GM18508 (cell line): ENCODE data around the gene TAS2R16.

ENCODE experiments used
- ATAC-seq: cut with Tn5 transposase; IDR thresholded peaks from one replicate; pipeline ENCODE4 v1.9.1; 2021; ENCODE audit warnings: moderate number of reproducible peaks; ENCODE audit not compliant: insufficient read depth, unreplicated experiment

TAS2R16 gene, protein sequence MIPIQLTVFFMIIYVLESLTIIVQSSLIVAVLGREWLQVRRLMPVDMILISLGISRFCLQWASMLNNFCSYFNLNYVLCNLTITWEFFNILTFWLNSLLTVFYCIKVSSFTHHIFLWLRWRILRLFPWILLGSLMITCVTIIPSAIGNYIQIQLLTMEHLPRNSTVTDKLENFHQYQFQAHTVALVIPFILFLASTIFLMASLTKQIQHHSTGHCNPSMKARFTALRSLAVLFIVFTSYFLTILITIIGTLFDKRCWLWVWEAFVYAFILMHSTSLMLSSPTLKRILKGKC

DNA sequence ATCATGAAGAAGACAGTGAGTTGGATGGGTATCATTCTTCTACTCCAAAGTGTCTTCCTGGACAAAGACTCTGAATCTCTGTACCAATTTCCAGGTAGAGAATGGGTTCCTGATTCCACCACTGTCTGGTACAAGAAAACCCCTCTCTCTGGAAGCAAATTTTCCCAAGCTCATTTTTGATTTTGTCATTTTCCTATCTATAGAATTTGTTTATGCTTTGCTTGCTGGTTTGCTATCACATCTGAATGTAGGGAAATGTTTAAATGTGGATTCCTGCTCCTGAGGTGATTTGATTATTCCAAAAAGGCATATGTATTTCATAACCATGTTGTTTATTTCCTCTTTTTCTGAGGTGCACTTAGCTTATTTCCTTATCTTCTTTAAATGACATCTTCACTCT is at the start of gene TAS2R16:
Gene TAS2R16, minus strand, starts transcription at position 101 of the 400 bp plus-strand sequence. Its CDS starts 66 bp downstream, at position 35.
- no peak for ATAC-seq

DNA sequence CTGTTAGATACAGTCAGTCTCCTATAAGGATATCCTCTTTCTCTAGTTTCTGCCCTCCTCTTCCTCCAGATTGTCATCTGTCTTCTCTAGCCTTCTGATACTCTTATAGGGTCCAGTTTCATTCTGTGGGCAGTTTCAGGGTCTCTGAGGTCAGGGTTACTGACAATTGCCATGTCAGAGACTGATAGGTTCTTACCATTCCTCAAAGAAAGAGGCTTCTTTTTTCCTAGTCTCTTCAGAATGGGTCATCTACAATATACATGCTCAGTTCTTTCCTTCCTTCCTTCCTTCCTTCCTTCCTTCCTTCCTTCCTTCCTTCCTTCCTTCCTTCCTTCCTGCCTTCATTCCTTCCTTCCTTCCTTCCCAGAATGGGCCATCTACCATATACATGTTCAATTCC is 48.1 kb upstream of the TAS2R16 start:
- no peak for ATAC-seq

DNA sequence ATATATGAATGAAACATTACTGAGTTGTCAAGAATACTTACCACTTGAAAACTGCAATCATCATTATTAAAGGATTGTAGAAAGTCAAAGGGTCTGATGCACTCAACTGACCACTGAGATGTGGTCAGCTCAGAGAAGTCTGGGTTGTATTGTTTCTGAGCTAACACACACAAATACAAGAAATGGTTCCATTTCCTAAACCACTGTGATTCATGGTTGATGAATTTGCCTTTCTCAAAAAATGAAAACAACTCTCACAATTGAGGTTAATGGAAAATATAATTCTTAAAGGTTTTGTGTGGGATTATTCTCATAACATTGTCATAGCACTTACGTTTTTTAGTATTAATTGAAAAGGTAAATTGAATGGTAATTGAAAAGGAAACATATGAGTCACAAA is 45.6 kb upstream of the TAS2R16 start:
- no peak for ATAC-seq

DNA sequence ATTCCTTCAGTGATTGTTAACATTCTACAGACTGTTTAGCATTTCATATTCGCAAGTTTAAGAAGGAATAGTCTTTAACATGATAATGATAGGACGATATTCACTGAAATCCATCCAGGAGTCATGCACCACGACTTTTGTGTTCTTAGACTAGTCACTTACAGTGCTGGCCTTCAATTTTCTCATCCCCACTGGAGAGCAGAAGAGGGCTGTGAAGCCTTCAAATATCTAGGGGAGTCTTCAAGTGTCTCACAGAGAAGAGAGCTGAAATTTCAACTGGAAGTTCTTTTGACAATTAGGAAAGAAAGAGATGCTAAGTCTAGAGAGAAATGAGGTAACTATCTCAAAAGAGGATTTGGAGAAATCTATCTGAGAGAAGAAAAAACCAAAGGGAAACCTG is 43.8 kb upstream of the TAS2R16 start:
- ATAC-seq: no peak

DNA sequence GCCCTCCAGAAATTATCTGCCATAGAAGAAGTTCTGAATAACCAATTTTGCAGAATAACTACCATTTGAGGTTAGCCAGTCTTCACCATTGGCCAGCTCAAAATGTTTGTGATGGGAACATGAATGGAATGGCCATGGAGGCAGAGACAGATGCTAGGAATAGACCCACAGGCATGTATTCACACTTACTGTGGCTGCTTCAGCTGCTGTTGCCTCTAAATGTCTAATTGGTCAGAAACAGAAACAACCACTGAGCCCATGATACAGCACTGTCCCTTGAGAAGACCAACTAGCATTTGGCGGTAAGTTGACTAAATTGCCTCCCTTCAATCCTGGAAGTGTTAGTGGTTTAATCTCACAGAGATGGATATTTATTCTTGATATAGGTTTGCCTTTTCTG is 38.6 kb upstream of the TAS2R16 start:
- ATAC-seq: no peak

DNA sequence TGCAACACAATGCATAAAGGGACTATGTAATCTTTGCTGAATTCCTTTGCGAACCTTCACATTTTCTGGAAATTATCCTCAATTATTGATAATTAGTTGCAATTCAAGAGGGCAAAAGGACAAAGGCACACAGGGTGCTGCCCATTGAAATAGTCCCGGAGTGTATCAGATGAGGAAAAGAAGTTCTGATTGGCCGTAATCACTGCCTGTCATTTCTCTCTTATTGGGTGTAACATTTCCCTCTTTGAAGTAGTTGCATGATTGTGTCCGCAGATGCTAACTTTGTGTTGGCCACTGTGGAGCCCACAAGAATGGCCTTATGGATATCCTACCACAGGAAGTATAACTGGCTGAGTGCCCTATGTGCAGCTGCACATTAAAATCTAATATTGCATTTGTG is 35.1 kb upstream of the TAS2R16 start:
- no peak for ATAC-seq

DNA sequence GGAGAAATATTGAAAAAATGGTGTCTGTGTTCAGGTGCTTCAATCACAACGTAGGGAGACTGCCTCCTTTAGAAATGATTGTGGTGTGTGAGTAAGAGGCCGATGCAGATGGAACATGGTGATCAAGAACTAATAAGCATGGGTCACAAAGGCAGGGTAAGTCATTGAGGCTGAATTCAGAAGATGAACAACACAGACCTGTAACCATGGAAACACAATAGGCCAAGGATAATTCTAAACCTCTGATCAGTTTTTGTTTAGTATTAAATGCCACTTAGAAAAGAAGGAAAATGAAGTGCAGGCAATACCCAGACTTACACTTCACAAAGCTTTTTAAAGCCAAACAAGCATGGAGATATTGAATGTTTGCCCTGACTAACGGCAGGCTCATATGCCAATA is 32.8 kb upstream of the TAS2R16 start:
- ATAC-seq: no peak

DNA sequence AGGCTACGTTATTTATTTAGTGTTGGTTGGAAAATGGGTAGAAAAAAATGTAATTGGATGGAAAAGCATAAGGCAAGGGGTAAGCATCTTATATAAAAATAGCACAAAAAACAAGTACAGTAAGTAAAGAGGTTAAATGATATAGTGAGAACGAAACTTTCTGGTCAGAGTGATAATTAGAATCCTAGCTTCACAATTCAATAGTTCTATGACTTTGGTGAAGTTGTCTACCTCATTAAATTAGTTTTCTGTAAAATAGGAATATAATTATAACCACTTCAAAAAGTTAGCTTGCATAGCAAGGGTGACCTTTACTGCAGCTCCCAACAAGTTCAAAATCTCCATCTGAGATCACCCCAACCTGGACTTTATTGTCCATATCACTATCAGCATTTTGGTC is 30.8 kb upstream of the TAS2R16 start:
- no peak for ATAC-seq

DNA sequence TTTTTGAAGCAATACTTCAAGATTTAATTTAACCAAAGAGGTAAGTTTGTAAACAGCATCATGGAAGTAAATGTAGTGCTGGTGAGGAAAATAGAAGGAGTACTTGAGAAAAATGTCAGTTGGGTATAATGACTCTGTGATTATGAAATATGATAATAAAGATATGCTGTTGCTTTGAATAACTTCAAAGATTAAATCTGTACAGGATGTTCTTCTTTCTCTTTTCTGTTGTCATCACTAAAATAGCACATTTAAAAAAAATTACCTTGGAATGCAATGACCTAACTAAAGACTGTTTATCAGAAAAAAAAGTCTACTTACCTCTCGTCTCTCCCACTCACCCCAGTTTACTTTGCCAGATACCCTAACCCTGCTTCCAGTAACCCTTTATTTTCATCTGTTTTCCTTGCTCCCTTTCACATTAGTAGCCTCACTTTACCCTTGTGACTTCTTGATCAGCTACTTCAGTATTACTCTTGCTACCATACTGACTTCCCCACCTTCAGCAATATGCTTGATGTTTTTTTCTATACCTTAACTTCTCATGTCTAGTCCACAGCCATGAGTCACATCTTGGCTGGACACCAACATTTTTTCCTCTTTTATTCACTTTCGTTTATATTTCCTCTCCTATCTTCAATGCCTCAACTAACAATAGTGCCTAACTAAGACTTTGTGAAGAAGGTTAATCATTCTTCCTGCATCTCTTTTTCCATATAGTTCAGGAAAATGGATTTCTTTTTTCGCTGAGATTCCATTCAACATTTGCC is 29.7 kb upstream of the TAS2R16 start:
- no peak for ATAC-seq

DNA sequence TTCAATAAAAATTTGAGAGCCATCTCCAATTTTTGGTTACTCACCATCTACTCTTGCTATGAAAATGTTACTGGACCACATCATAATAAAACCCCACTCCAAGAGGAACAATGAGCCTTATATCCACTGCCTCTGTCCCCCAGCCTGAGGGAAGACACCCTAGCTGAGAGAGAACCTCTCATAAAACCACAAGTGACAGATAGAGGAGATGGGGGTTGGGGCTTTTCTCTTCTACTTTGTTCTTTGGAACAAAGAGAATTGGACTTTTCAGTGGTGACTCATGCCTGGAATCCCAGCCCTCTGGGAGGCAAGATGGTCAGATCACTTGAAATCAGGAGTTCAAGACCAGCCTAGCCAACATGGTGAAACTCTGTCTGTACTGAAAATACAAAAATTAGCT is 27.6 kb upstream of the TAS2R16 start:
- no peak for ATAC-seq

DNA sequence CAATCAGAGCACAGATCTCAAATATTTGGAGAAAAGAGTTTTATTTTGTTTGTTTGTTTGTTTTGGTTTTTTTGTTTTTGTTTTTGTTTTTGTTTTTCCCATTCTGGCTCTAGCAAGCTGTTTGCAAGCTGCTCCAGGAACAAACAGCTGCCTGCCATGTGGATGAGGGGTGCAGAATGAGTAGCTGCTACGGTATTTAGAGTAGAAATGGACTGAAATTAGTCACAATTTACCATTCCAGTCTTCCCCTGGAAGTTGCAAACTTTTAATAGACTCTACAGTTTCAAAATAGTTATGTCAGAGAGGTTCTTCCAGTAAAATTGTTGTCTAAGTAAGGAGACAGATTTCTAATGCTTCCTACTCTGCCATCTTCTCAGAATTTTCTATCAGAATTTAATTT is 27.1 kb upstream of the TAS2R16 start:
- ATAC-seq: no peak

DNA sequence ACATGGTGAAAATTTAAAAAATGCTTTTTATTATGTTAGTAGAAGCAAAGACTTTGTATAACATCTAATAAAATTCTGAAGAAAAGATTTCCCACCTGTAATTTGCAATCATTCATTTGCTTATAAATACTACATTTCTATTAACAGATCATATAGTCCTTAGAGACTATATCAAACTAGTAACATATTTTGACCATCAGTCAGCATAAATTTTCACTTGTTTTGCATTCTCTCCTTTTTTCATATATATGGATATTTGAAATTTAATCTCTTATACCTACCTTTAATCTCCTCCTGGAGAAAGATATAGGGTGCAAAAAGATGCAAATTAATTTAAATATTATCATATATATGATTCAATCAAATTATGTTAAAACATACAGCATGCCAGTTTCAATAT is 16.9 kb upstream of the TAS2R16 start:
- no peak for ATAC-seq

DNA sequence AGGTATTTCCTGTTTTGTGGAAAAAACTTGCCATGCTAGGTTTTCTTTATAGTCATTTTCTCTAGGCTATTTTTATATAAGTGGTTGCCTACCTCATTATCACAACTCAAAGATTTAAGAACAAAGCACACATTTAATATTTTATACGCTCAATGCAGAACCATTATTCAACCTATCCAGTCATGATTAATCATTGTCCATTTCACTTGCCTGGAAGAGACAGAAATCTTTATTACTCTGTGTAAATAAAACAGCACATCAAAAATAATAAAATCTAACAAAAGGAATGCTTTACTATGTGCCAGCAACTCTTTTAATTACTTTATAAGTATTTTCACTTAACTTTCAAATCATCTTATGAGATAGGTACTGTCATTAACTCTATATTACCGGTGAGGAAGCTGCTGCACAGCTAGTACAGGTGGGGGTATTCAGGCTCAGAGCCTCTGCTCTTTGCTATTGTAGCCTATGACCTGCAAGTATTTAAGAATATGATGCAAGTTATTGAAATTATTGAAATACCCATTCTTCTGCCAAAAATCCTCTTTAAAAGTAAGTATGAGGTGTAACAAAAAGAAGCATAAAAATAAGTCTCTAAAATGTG is 16.4 kb upstream of the TAS2R16 start:
- ATAC-seq: no peak

DNA sequence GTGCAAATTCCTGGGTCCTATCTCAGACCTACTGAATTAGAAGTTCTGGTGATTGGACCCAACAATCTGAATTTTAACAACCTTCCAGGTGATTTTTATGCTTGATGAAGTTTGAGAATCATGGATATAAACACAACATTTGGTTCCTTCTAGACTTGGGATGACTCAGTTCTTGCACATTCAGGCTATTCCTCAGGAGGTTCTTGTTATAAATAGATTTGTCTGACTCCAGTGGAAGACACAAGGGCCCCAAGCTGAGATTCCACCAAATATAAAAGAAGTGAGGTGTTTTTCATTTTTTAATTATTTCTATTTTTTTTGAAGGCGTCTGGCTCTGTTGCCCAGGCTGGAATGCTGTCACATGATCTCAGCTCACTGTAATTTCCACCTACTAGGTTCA is 9.4 kb upstream of the TAS2R16 start:
- ATAC-seq: no peak

DNA sequence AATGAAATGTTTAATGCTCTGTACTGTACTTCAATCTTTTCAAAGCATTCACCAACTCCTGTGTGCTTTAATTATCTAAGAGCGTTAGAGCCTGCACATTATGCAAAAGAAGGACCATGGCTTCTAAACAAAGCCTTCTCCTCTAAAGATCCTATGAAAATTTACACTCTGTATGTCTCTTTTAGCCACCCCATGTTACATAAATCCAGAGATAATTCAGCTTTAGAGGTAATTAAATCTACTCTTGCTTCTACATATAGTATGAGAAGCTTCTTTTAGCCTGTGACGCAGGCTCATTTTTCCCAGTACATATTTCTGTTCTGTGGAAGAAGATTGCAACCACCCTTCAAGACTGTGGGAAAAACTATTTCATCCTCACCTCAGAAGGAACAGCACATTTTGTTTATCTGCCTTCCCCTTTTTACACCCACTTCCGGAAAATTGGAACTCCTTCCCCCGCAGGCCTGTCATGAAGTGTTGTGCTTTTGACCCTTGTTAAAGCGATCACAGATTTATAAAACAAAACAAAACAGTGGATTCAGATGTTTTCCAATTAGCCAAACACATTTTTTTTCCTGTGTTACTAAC is 8.1 kb upstream of the TAS2R16 start:
- no peak for ATAC-seq

DNA sequence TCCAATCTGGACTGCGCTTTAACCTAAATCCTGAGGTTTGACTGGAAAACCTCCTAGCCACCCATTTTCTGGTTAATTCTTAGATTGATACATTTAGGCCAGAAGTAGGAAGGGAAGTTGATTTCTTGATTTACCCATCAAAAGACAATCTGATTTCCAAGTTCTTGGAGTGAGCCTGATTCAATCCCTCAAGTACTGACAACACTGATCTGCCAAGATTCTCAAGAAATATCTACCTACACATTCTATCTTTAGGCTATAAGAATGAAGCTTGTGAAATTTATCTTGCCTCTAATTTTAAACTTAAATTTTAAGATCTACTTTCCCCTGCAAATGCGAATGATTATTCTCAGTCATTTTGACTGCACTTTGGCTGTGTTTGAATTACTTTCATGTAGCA is 5.9 kb downstream of the TAS2R16 start:
- ATAC-seq: no peak

DNA sequence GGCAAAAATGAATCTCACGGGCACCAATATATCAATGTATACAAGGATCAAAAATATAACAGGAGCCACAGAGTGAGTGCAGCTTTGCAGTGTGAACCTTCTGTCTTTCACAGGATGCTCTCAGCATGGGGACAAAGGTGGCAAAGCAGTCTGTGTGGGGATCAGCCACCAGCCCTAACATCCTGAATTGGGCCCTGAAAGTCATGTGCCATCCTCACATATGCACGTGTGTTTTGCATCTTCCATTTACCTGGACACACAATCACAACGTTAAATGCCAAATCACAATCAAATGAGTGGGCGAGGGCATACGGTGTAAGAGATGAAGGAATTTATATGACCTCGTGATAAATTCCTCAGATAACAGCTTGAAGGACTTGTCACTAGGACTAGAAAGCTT is 6.5 kb downstream of the TAS2R16 start:
- ATAC-seq: no peak

DNA sequence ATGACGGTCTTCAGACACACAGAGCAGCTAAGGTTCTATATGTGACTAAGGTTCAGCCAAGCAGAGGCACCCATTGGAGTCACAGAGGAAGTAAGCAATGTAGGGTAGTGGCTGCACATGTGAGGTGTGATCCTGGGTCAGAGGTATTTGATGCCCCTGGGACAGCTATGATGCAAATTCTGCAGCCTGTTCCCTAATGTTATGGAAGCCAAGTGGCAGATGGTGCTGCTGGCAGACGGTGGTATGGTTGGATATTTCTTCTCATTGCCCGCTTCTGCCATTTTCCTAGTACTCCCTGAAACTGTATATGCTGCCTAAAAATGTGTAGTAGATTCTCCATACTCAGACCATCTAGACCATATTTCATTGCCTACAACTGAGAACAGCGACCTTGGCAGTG is 7.2 kb downstream of the TAS2R16 start:
- no peak for ATAC-seq

DNA sequence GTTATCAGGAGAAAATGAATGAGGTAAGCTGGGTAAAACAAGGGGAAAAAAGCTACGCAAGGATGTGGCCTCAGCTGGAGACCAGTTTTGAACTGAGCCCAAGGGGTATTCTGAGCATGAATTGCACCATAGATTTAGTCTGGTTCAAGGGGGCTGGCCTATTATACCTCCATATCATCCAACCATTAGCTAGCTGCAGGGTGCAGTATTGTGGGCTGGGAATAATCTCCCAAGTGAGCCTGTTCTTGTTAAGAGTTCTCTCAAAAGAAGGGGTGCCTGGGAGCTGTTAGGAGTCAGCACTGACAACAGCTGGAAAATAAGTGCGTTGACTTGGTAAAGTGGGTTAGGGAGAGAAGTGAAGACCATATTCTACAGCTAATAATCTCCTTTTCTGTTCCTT is 8.0 kb downstream of the TAS2R16 start:
- ATAC-seq: no peak

DNA sequence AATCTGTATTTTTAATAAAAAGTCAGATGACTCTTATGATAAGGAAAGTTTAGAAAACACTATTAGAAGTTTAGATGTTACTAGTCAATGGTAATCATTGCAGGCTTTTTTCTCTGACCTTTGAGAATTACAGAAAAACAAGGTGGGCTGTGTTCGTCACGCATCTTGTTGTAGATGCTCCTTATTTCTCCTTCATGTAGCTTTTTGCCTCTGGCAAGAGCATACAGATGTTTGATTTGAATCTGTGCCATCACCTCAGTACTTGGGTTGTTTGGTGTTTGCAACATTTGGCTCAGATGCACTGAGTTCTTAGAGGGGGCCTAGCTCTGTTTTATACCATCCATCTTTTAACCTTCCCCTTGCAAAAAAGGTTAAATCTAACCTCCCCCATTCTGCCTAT is 11.5 kb downstream of the TAS2R16 start:
- ATAC-seq: no peak

DNA sequence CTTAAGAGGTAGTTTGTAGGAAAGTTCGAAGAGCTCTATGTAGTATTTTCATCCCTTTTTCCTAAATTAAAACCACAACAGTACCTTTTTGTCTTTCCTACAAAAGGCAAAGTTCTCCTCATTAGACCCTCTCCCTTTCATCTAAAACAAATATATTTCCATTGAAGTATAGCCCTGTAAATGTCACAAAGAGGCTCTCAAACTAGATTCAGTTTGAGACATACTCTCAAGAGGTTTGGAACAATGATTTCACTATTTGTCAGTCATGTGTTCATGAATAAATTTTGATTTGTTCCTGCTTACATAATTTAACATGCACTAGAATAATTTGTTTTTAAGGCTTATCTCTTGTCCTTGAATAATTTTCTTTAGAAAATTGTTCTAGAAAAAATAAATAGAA is 12.2 kb downstream of the TAS2R16 start:
- ATAC-seq: no peak
